Endothelial cell (in vitro differentiated cells): ENCODE measurements around the gene FOXI3. TPM values are rescaled to one million over a fixed set of nuclear protein-coding genes. Genes with fewer than 3 reads are reported as not detected.

Experiments used
- DNase-seq: peaks from one replicate; pipeline ENCODE4 v3.0.0; 2021; ENCODE audit warnings: low spot score
- H3K27ac Mint-ChIP-seq: one replicate; pipeline ENCODE4 v1.8.0; 2021; ENCODE audit warnings: mixed read lengths, inconsistent platforms; ENCODE audit not compliant: unreplicated experiment
- H3K27me3 Mint-ChIP-seq: one replicate; pipeline ENCODE4 v1.8.0; 2021; ENCODE audit warnings: mild to moderate bottlenecking, moderate library complexity, mixed read lengths, inconsistent platforms; ENCODE audit not compliant: unreplicated experiment
- H3K36me3 Mint-ChIP-seq: one replicate; pipeline ENCODE4 v1.8.0; 2021; ENCODE audit warnings: mild to moderate bottlenecking, low read depth, mixed read lengths, inconsistent platforms; ENCODE audit not compliant: unreplicated experiment
- H3K4me1 Mint-ChIP-seq: one replicate; pipeline ENCODE4 v1.8.0; 2021; ENCODE audit warnings: mild to moderate bottlenecking, mixed read lengths, inconsistent platforms; ENCODE audit not compliant: unreplicated experiment
- H3K4me3 Mint-ChIP-seq: one replicate; pipeline ENCODE4 v1.8.0; 2021; ENCODE audit warnings: mild to moderate bottlenecking, mixed read lengths, inconsistent platforms; ENCODE audit not compliant: unreplicated experiment
- H3K9me3 Mint-ChIP-seq: one replicate; pipeline ENCODE4 v1.8.0; 2021; ENCODE audit warnings: mixed read lengths, inconsistent platforms; ENCODE audit not compliant: unreplicated experiment
- CTCF ChIP-seq: fragments of 200-600 bp; sonication (generic); IDR thresholded peaks from one replicate; pipeline ENCODE4 v1.5.0; 2021; ENCODE audit warnings: antibody characterized with exemption; ENCODE audit not compliant: unreplicated experiment
- total RNA-seq: library from RNA; stranded (reverse); fragmentation: NEBNext Ultra II Directional; extraction: Animal tissue kit (Norgen Biotek cat#: 25700); gene quantifications from one replicate; pipeline ENCODE4 v1.2.1, GENCODE V29; 2021; ENCODE audit not compliant: unreplicated experiment

Gene FOXI3
- total RNA-seq, 1 donor from 2014 or later: 0.69 TPM

- no peaks in the 10 kb centered on the region for H3K9me3 Mint-ChIP-seq
- H3K4me3 Mint-ChIP-seq: no peak overlapping the region
- no peak for TF ChIP-seq CTCF
- DNase-seq: no peak
- no peak overlapping the region for H3K27ac Mint-ChIP-seq
- H3K36me3 Mint-ChIP-seq: no peaks in the 10 kb centered on the region
- H3K27me3 Mint-ChIP-seq: no peaks in the 10 kb centered on the region
- peaks cover 5% of the 10 kb centered on the region for H3K4me1 Mint-ChIP-seq
These were observed 36.7 kb upstream of the FOXI3 start for GRCh38 chr2:88489181-88489580.

- DNase-seq: no peak
- Mint-ChIP-seq H3K36me3 (no peaks in the 10 kb centered on the region), H3K9me3 (no peaks in the 10 kb centered on the region), H3K27me3 (peaks cover 1% of the 10 kb centered on the region), H3K4me1 (peaks cover 3% of the 10 kb centered on the region), H3K4me3 (no peak overlapping the region), H3K27ac (no peak overlapping the region)
- TF ChIP-seq CTCF: no peak
These were observed 30.7 kb upstream of the FOXI3 start for GRCh38 chr2:88483200-88483599.

GRCh38 chr2:88481691-88482336 is 29.3 kb upstream of the FOXI3 start:
- H3K9me3 Mint-ChIP-seq: no peaks in the 10 kb centered on the region
- H3K36me3 Mint-ChIP-seq: no peaks in the 10 kb centered on the region
- TF ChIP-seq CTCF: no peak
- DNase-seq: no peak
- no peak overlapping the region for H3K27ac Mint-ChIP-seq
- peaks cover 1% of the 10 kb centered on the region for H3K27me3 Mint-ChIP-seq
- no peak overlapping the region for H3K4me3 Mint-ChIP-seq
- H3K4me1 Mint-ChIP-seq: peaks cover 3% of the 10 kb centered on the region

- H3K36me3 Mint-ChIP-seq: no peaks in the 10 kb centered on the region
- no peak overlapping the region for H3K4me3 Mint-ChIP-seq
- DNase-seq: no peak
- no peaks in the 10 kb centered on the region for H3K9me3 Mint-ChIP-seq
- no peak for TF ChIP-seq CTCF
- H3K27me3 Mint-ChIP-seq: no peaks in the 10 kb centered on the region
- H3K4me1 Mint-ChIP-seq: no peaks in the 10 kb centered on the region
- H3K27ac Mint-ChIP-seq: no peak overlapping the region
These were observed 20.3 kb upstream of the FOXI3 start for GRCh38 chr2:88472811-88473210.

- Mint-ChIP-seq H3K4me3 (no peak overlapping the region), H3K9me3 (no peaks in the 10 kb centered on the region), H3K4me1 (no peaks in the 10 kb centered on the region), H3K27ac (no peak overlapping the region), H3K27me3 (no peaks in the 10 kb centered on the region), H3K36me3 (no peaks in the 10 kb centered on the region)
- no peak for DNase-seq
- no peak for TF ChIP-seq CTCF
These were observed 18.8 kb upstream of the FOXI3 start for GRCh38 chr2:88471083-88471942.
